GM12801 (cell line): ENCODE measurements around the gene ACTRT3.

Source experiments
- CTCF ChIP-seq: IDR thresholded peaks from one replicate; pipeline ENCODE4 v1.5.1; 2011; ENCODE audit warnings: control low read depth; ENCODE audit not compliant: insufficient read length; ENCODE audit errors: extremely low read depth

Gene ACTRT3

DNA sequence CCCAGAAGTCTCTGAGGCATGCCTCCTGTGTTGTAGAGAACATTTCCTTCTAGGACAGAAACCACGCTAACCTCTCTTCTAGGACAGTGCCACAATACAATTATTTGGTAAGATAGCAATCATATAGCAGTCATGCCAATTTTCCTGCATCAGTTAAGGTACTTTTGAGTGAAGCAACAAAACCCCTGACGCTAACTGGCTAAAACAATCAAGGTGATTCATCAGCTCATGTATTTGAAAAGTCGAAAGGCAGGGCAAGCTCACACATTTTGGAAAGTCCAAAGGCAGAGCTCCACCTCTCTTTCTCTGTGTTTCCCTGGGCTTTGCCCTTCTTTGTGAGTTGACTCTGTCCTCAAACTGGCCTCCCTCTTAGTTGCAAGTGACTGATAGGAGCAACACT is 14.7 kb downstream of the ACTRT3 start:
- TF ChIP-seq CTCF = no peak

- no peak for TF ChIP-seq CTCF
These were observed 17.5 kb downstream of the ACTRT3 start for GRCh38 chr3:169751875-169752274.

GRCh38 chr3:169750665-169751064 is 18.7 kb downstream of the ACTRT3 start:
- no peak for TF ChIP-seq CTCF

- TF ChIP-seq CTCF = no peak
These were observed 20.7 kb downstream of the ACTRT3 start for GRCh38 chr3:169748670-169749069.

DNA sequence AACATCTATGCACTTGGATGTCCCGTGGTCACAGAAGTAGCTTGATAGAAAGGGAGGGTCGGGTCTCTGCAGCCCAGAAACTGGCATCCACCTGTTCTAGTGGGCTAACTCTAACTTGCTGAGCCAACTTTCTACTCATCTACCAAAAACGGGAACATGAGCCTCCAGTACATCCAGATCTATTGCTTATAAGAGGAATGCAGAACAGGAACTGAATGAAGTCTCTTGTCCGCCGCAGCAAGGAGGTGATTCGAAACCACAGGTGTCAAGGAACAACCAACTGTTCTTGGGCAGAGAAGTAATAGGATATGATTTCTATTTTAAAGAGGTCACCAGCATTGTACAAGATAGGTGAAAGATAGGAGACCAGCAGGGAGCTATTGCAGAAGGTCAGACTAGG is 22.4 kb downstream of the ACTRT3 start:
- TF ChIP-seq CTCF = no peak

GRCh38 chr3:169744366-169745054 is 24.9 kb downstream of the ACTRT3 start:
- no peak for TF ChIP-seq CTCF

DNA sequence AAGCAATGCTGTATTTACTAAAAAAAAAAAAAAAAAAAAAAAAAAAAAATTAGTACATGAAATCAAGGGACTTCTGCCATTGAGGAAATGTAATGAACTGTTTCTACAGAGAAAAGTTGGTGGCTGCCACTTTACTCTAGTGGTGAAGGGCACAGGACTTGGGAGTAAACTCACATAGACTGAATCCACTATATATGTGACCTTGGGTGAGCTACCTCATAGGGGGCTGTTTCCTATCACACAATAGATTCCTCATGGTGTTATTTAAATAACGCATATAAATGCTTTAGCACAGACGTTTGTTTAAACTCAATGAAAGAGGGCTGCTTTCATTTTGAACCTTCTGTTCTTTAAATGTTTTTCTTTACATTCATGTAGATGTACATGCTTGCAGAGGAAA is 30.3 kb downstream of the ACTRT3 start:
- no peak for TF ChIP-seq CTCF
